Esophagus muscularis mucosa (tissue), 4 donors: Measurements from ENCODE around the gene FKBP8. TPM values are rescaled to one million over a fixed set of nuclear protein-coding genes. Genes with fewer than 3 reads are reported as not detected.

Source experiments
- DNase-seq: peaks from one replicate; pipeline ENCODE4 v3.0.0-alpha.2; 2017; ENCODE audit errors: extremely low spot score
- H3K27ac ChIP-seq, 4 donors: fragments of 200-600 bp; sonication (generic); replicated peaks in 1 of 4; 1 replicate in 3 of 4; 2 replicates in 1 of 4; pipeline ENCODE4 v1.5.1; 2016 to 2019; ENCODE audit warnings: mild to moderate bottlenecking in 1 of 4
- H3K27me3 ChIP-seq, 4 donors: fragments of 200-600 bp; sonication (generic); one replicate each; pipeline versions ENCODE4 v1.5.1 to v1.6.0; 2016 to 2019
- H3K36me3 ChIP-seq, 4 donors: fragments of 200-600 bp; sonication (generic); one replicate each; pipeline ENCODE4 v1.5.1; 2016 to 2019
- H3K4me1 ChIP-seq, 4 donors: fragments of 200-600 bp; sonication (generic); one replicate each; pipeline ENCODE4 v1.5.1; 2016 to 2019
- H3K4me3 ChIP-seq, 4 donors: fragments of 200-600 bp; sonication (generic); 1 replicate in 2 of 4; 2 replicates in 2 of 4; pipeline ENCODE4 v1.5.1; 2016 to 2019; ENCODE audit warnings: mild to moderate bottlenecking in 4 of 4, moderate library complexity in 1 of 4
- H3K9me3 ChIP-seq, 4 donors: fragments of 200-600 bp; sonication (generic); 1 replicate in 3 of 4; 2 replicates in 1 of 4; pipeline ENCODE4 v1.5.1; 2016 to 2019
- EP300 ChIP-seq: sonication (generic); formaldehyde crosslinking; IDR thresholded peaks from one replicate; pipeline ENCODE4 v1.6.1; 2017; ENCODE audit warnings: antibody characterized with exemption
- POLR2A ChIP-seq: fragments of 450-650 bp; IDR thresholded peaks from one replicate; pipeline ENCODE4 v1.6.1; 2017; ENCODE audit warnings: antibody characterized with exemption, moderate library complexity, mild to moderate bottlenecking, low read depth
- POLR2AphosphoS5 ChIP-seq, 2 donors: sonication (generic); formaldehyde crosslinking; IDR thresholded peaks; one replicate each; pipeline ENCODE4 v1.6.1; 2017; ENCODE audit warnings: antibody characterized with exemption in 2 of 2
- WGBS: methylation state at CpG from one replicate; pipeline ENCODE4 v1.1.5; 2018; 5-methylcytosine and 5-hydroxymethylcytosine counted together
- intact Hi-C: fragments of 100-400 bp; cut with DNase I; formaldehyde crosslinking; loops from one replicate; pipeline ENCODE4 v1.15.1; 2023
- total RNA-seq, 4 donors: library from RNA; depleted of rRNA; stranded (reverse); fragments of >200 nt; gene quantifications; one replicate each; pipeline versions ENCODE4 v1.1.0 to v1.2.1, GENCODE V29; 2016
- TF ChIP-seq, protein P1 (sequence below), 3 experiments: fragments of 200-600 bp in 2 of 3; fragments of 450-650 bp in 1 of 3; sonication (generic) in 2 of 3; IDR thresholded peaks; one replicate each; pipeline ENCODE4 v1.5.1; 2017 to 2019; ENCODE audit warnings: antibody characterized with exemption in 3 of 3, mild to moderate bottlenecking in 2 of 3, moderate library complexity in 1 of 3

The FKBP8 gene
- total RNA-seq, 4 donors from 2014 or later, result 420 to 568 (median 430) TPM

GRCh38 chr19:18536475-18536874 lies 6.9 kb downstream of the FKBP8 start:
- no peaks in the 10 kb centered on the region for H3K9me3 ChIP-seq
- no peak for DNase-seq
- H3K27me3 ChIP-seq, result no peaks in the 10 kb centered on the region
- no peak overlapping the region for H3K27ac ChIP-seq
- intact Hi-C loops, result no loop called here
- 96% methylated on average over 9 of the region's 10 CpGs for WGBS
- H3K4me3 ChIP-seq, result no peak overlapping the region
- no peak for TF ChIP-seq POLR2AphosphoS5 (IDR thresholded peaks at IDR 0.05)
- TF ChIP-seq, protein P1, sequence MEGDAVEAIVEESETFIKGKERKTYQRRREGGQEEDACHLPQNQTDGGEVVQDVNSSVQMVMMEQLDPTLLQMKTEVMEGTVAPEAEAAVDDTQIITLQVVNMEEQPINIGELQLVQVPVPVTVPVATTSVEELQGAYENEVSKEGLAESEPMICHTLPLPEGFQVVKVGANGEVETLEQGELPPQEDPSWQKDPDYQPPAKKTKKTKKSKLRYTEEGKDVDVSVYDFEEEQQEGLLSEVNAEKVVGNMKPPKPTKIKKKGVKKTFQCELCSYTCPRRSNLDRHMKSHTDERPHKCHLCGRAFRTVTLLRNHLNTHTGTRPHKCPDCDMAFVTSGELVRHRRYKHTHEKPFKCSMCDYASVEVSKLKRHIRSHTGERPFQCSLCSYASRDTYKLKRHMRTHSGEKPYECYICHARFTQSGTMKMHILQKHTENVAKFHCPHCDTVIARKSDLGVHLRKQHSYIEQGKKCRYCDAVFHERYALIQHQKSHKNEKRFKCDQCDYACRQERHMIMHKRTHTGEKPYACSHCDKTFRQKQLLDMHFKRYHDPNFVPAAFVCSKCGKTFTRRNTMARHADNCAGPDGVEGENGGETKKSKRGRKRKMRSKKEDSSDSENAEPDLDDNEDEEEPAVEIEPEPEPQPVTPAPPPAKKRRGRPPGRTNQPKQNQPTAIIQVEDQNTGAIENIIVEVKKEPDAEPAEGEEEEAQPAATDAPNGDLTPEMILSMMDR (IDR thresholded peaks at IDR 0.05), result no peak
- no peak for TF ChIP-seq EP300
- TF ChIP-seq POLR2A, result no peak
- peaks cover 0 to 7% (median 3%) of the 10 kb centered on the region in 4 donors for H3K4me1 ChIP-seq
- peaks cover 44 to 97% (median 93%) of the 10 kb centered on the region in 4 donors for H3K36me3 ChIP-seq

DNA sequence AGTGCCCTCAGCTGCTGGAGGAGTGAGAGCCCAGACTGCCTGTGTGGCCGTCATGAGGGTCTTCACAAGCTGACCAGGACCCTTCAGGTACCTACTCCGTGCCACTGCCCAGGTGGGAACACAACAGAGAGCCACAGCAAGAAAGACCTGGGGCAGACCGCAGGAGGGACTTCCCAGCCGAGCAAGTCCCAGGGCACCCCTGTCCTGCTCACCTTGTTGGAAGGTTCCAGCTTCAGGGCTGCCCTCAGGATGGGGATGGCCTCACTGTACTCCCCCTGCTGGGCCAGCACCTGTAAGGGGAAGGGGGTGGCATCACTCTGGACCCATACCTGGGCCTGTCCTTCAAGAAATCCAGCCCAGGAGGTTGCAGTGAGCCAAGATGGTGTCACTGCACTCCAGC lies 10.3 kb downstream of the FKBP8 start:
- H3K27me3 ChIP-seq, result no peaks in the 10 kb centered on the region
- no peak overlapping the region for H3K4me3 ChIP-seq
- peaks cover 0 to 8% (median 6%) of the 10 kb centered on the region in 4 donors for H3K4me1 ChIP-seq
- no peaks in the 10 kb centered on the region for H3K9me3 ChIP-seq
- intact Hi-C loops, result no loop called here
- peaks cover 31 to 76% (median 70%) of the 10 kb centered on the region in 4 donors for H3K36me3 ChIP-seq
- TF ChIP-seq POLR2A (no peak), EP300 (no peak), POLR2AphosphoS5 (IDR thresholded peaks at IDR 0.05) (no peak)
- TF ChIP-seq, protein P1 (IDR thresholded peaks at IDR 0.05), result no peak
- H3K27ac ChIP-seq, result no peak overlapping the region
- WGBS, result 97% methylated on average over 4 of the region's 4 CpGs
- DNase-seq, result no peak

DNA sequence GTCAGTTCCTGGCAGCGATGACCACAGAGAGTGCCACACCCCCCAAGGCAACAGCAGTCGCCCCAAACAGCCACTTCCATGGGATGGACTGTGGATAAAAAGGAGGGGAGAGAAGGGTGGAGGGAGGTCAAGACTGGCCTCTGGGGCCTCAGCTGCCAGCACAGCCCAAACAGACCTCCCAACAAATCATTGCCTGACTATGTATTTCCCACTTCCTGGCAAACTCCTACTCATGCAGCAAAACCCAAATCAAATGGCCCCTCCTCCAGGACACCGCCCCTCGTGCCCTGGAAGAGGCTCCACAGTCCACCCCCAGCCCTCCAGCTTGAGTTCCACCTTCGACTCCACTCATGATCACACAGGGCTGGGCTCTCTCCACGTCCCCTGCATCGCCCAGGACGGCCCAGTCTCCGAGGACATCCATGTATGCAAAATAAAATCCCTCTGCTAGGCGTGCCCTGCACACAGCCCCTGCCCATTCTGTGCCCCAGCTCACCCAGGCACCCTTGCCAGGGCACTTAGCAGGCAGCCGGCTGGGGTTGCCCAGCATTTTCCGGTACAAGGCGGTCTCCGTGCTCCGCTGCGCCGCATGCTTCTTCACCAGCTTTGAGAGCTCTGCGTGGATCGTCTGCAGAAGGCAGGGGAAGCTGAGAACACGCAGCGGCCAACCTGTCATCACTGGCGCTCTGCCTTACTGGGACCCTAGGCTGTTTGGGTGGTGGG lies 11.0 kb downstream of the FKBP8 start:
- peaks cover 0 to 8% (median 6%) of the 10 kb centered on the region in 4 donors for H3K4me1 ChIP-seq
- WGBS, result 96% methylated on average over 22 of the region's 22 CpGs
- TF ChIP-seq POLR2A, result no peak
- TF ChIP-seq EP300, result no peak
- TF ChIP-seq POLR2AphosphoS5 (IDR thresholded peaks at IDR 0.05), result no peak
- intact Hi-C loops, result no loop called here
- no peak overlapping the region for H3K27ac ChIP-seq
- no peaks in the 10 kb centered on the region for H3K27me3 ChIP-seq
- H3K9me3 ChIP-seq, result no peaks in the 10 kb centered on the region
- DNase-seq, result no peak
- peaks cover 28 to 68% (median 63%) of the 10 kb centered on the region in 4 donors for H3K36me3 ChIP-seq
- H3K4me3 ChIP-seq, result no peak overlapping the region

GRCh38 chr19:18531485-18531884 lies 11.9 kb downstream of the FKBP8 start:
- no peaks in the 10 kb centered on the region for H3K9me3 ChIP-seq
- peaks cover 21 to 60% (median 54%) of the 10 kb centered on the region in 4 donors for H3K36me3 ChIP-seq
- DNase-seq, result no peak
- peaks cover 0 to 8% (median 6%) of the 10 kb centered on the region in 4 donors for H3K4me1 ChIP-seq
- intact Hi-C loops, result no loop called here
- TF ChIP-seq EP300 (no peak), POLR2A (no peak), POLR2AphosphoS5 (IDR thresholded peaks at IDR 0.05) (no peak)
- TF ChIP-seq, protein P1 (IDR thresholded peaks at IDR 0.05), result no peak
- H3K4me3 ChIP-seq, result no peak overlapping the region
- 85% methylated on average over 6 of the region's 9 CpGs for WGBS
- no peak overlapping the region for H3K27ac ChIP-seq
- no peaks in the 10 kb centered on the region for H3K27me3 ChIP-seq

DNA sequence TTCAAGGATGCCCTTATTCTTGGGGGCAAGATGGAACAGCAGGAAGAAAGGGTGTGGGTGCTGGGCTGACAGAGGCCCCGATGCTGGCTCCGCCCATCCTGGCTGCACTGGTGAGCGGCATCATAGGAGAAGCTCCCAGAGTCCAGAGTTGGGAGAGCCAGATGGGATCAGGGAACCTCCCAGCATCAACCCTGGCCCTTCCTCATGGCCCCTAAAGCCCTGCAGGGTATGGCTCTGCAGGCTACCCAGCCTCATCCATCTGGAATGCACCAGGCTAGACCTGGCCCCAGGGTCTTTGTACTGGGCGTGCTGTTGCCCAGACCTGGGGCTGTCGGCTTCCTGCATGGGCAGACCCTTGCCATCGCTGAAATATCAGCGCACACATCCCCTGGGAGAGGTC lies 13.6 kb downstream of the FKBP8 start:
- no peak for DNase-seq
- no peak overlapping the region for H3K4me3 ChIP-seq
- peaks cover 18 to 44% (median 37%) of the 10 kb centered on the region in 4 donors for H3K36me3 ChIP-seq
- H3K4me1 ChIP-seq, result peaks cover 0 to 8% (median 6%) of the 10 kb centered on the region in 4 donors
- TF ChIP-seq POLR2AphosphoS5 (IDR thresholded peaks at IDR 0.05), result peak in 1 of 2 donors; percentile 28
- TF ChIP-seq, protein P1 (IDR thresholded peaks at IDR 0.05), result no peak
- intact Hi-C loops, result no loop called here
- no peak overlapping the region for H3K27ac ChIP-seq
- WGBS, result 75% methylated on average over 6 of the region's 7 CpGs
- H3K9me3 ChIP-seq, result no peaks in the 10 kb centered on the region
- no peaks in the 10 kb centered on the region for H3K27me3 ChIP-seq
